ENCODE data around the gene MAD2L2. TPM values are rescaled to one million over a fixed set of nuclear protein-coding genes. Genes with fewer than 3 reads are reported as not detected.
A peak's percentile ranks its signal among the peaks of the same experiment; 100 is the strongest.

MAD2L2 gene
- total RNA-seq, 4 donors from 2014 or later = 5.2 to 11.4 (median 7.1) TPM

DNA sequence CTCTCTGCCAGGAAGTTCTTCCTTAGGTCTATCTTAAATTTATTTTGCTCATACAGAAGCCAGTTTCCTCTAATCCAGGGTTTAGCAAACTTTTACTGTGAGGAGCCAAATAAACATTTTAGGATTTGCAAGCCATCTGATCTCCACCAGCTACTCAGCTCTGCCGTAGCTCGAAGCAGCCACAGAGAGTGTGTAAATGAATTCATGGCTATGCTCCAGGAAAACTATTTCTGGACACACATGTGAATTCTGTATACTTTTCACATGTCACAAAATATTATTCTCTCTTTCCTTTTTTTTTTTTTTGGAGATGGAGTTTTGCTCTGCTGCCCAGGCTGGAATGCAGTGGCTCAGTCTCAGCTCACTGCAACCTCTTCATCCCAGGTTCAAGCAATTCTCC, 41.6 kb upstream of the MAD2L2 start:
- Histone ChIP-seq H3K27ac (no peak overlapping the region), H3K4me1 (peaks cover 0 to 14% (median 4%) of the 10 kb centered on the region in 4 donors), H3K9me3 (no peaks in the 10 kb centered on the region), H3K4me3 (no peak overlapping the region), H3K36me3 (no peaks in the 10 kb centered on the region), H3K27me3 (no peaks in the 10 kb centered on the region)
- 57% methylated on average over 2 of the region's 2 CpGs; no CpG with 5 or more reads in 1 of the 2 donors for WGBS, 2 donors (ENCODE audit: low coverage in 1 of 2)
- in situ Hi-C loops (cut with MboI; ENCODE audit: low pct_ligation_motif_present in 1 of 4, low pct_unique_long_range_greater_than_20kb in 1 of 4, low sequenced_read_pairs in 3 of 4) = no loop called here
- DNase-seq = no peak
- intact Hi-C loops (cut with DNase I; ENCODE audit: low total_unique reads) = no loop called here
- TF ChIP-seq POLR2AphosphoS5 (IDR thresholded peaks at IDR 0.05) (no peak), POLR2A (IDR thresholded peaks at IDR 0.05) (no peak), EP300 (IDR thresholded peaks at IDR 0.05; ENCODE audit: low read depth) (no peak)
- TF ChIP-seq, protein P1, sequence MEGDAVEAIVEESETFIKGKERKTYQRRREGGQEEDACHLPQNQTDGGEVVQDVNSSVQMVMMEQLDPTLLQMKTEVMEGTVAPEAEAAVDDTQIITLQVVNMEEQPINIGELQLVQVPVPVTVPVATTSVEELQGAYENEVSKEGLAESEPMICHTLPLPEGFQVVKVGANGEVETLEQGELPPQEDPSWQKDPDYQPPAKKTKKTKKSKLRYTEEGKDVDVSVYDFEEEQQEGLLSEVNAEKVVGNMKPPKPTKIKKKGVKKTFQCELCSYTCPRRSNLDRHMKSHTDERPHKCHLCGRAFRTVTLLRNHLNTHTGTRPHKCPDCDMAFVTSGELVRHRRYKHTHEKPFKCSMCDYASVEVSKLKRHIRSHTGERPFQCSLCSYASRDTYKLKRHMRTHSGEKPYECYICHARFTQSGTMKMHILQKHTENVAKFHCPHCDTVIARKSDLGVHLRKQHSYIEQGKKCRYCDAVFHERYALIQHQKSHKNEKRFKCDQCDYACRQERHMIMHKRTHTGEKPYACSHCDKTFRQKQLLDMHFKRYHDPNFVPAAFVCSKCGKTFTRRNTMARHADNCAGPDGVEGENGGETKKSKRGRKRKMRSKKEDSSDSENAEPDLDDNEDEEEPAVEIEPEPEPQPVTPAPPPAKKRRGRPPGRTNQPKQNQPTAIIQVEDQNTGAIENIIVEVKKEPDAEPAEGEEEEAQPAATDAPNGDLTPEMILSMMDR (IDR thresholded peaks at IDR 0.05) = no peak

DNA sequence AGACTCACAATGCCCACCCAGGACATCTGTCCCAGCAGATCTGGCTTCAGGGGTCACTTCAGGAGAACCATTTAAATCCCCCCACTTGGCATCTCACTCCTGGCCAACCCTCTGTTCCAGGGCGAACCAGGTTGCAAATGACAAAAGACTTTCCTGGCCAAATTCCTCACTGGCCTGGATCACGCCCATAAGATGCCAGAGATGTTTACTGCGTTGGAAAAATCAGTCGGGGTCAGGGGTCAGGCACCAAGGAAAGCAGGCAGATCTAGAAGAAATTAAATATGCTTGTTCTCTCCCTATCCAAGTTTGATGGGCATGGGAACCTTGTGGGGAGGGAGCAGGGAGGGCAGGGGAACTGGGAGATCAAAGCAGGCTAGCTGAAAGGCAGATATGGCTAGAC, 40.4 kb upstream of the MAD2L2 start:
- H3K27me3 ChIP-seq = peaks cover 2% of the 10 kb centered on the region
- in situ Hi-C loops (cut with MboI; ENCODE audit: low pct_ligation_motif_present in 1 of 4, low pct_unique_long_range_greater_than_20kb in 1 of 4, low sequenced_read_pairs in 3 of 4) (no loop called here), intact Hi-C loops (cut with DNase I; ENCODE audit: low total_unique reads) (no loop called here)
- TF ChIP-seq, protein P1 (IDR thresholded peaks at IDR 0.05) = no peak
- TF ChIP-seq POLR2AphosphoS5 (IDR thresholded peaks at IDR 0.05) (no peak), EP300 (IDR thresholded peaks at IDR 0.05; ENCODE audit: low read depth) (no peak), POLR2A (IDR thresholded peaks at IDR 0.05) (no peak)
- peaks cover 0 to 14% (median 4%) of the 10 kb centered on the region in 4 donors for H3K4me1 ChIP-seq
- no peaks in the 10 kb centered on the region for H3K36me3 ChIP-seq
- H3K4me3 ChIP-seq = no peak overlapping the region
- WGBS, 2 donors (ENCODE audit: low coverage in 1 of 2) = 49 to 60% methylated on average over 1 to 4 of the region's 4 CpGs
- no peaks in the 10 kb centered on the region for H3K9me3 ChIP-seq
- DNase-seq = no peak
- H3K27ac ChIP-seq = no peak overlapping the region

DNA sequence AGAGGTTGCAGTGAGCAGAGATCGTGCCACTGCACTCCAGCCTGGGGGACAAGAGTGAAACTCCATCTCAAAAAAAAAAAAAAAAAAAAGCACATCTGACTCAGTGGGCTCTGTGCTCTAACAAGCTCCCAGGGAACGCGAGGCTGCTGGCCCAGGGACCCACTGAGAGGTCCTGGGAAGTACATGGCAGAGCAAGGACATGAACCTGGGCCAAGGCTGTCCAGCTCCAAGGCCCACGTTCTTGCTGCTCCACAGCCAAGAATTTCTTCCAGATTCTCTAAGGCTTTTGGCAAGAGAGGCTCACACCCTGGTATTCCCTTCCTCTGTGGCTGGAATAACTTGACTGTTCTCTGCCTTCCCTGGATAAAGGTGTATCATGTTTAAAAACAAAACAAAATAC, 39.6 kb upstream of the MAD2L2 start:
- no peak for DNase-seq
- Histone ChIP-seq H3K4me1 (peaks cover 0 to 14% (median 4%) of the 10 kb centered on the region in 4 donors), H3K27ac (no peak overlapping the region), H3K27me3 (peaks cover 3% of the 10 kb centered on the region), H3K9me3 (no peaks in the 10 kb centered on the region), H3K4me3 (no peak overlapping the region), H3K36me3 (no peaks in the 10 kb centered on the region)
- 70 to 79% methylated on average over 2 to 4 of the region's 4 CpGs for WGBS, 2 donors (ENCODE audit: low coverage in 1 of 2)
- in situ Hi-C loops (cut with MboI; ENCODE audit: low pct_ligation_motif_present in 1 of 4, low pct_unique_long_range_greater_than_20kb in 1 of 4, low sequenced_read_pairs in 3 of 4) = no loop called here
- TF ChIP-seq POLR2AphosphoS5 (IDR thresholded peaks at IDR 0.05) (no peak), POLR2A (IDR thresholded peaks at IDR 0.05) (no peak), EP300 (IDR thresholded peaks at IDR 0.05; ENCODE audit: low read depth) (no peak)
- TF ChIP-seq, protein P1 (IDR thresholded peaks at IDR 0.05) = no peak
- intact Hi-C loops (cut with DNase I; ENCODE audit: low total_unique reads) = no loop called here

DNA sequence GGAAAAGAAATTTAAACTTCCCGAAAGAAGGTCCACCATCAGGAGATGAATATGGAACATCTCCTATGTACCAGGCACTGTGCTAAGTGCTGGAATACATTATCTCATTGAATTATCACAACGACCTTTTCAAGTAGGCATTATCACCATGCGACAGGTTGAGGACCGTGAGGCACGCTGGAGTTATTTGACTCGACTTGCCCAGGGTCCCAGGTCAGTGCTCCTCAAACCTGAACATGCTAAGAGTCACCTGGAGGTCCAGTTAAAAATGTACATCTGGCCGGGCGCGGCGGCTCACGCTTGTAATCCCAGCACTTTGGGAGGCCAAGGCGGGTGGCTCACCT, 39.1 kb upstream of the MAD2L2 start:
- no peaks in the 10 kb centered on the region for H3K36me3 ChIP-seq
- no peak for DNase-seq
- in situ Hi-C loops (cut with MboI; ENCODE audit: low pct_ligation_motif_present in 1 of 4, low pct_unique_long_range_greater_than_20kb in 1 of 4, low sequenced_read_pairs in 3 of 4) = no loop called here
- H3K27ac ChIP-seq = no peak overlapping the region
- no peaks in the 10 kb centered on the region for H3K9me3 ChIP-seq
- peaks cover 3% of the 10 kb centered on the region for H3K27me3 ChIP-seq
- H3K4me3 ChIP-seq = peak overlapping the region in 1 of 4 donors; percentile 43
- TF ChIP-seq, protein P1 (IDR thresholded peaks at IDR 0.05) = peak in 2 of 5 experiments; percentile 4 to 27
- TF ChIP-seq POLR2A (IDR thresholded peaks at IDR 0.05) = no peak
- intact Hi-C loops (cut with DNase I; ENCODE audit: low total_unique reads) = no loop called here
- peaks cover 0 to 14% (median 4%) of the 10 kb centered on the region in 4 donors for H3K4me1 ChIP-seq
- 65% methylated on average over 12 of the region's 12 CpGs; no CpG with 5 or more reads in 1 of the 2 donors for WGBS, 2 donors (ENCODE audit: low coverage in 1 of 2)

All from transverse colon (tissue), 4 donors.